ENCODE measurements around the gene SPAG16. TPM values are rescaled to one million over a fixed set of nuclear protein-coding genes. Genes with fewer than 3 reads are reported as not detected.

Gene SPAG16
- total and polyA plus RNA-seq, 2 donors (not counting 1 experiment from before 2014, with no cell fraction given), result 3.4 to 8.6 TPM

DNA sequence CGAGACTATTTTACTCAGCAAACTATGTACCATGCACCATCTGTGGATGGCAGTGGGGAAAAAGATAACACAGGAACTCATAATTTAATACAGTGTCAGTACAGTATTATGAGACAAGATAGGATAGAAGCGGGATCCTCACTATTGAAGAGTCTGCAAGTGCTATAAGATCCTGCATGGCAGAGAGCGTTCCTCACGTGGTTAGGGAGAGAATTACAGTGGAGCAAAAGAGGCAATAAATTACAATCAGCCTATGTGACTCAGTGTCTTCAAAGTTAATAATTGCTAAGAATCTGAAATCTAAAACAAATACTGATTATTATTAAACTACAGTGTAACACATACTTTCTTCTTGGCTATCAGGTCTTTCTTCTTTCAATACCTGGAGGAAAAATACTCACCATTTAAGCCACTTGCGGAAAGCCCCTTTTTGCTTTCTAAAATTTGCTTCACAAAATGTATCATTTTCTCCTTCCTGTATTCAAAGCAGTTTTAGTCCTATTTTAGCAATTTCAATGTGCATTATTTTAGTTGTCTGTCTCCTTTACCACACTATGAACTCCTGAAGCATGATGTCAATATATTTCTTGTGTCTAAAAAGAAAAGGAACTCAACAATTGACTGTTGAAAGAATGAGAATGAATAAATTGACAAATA is 342.9 kb downstream of the SPAG16 start:
- Mint-ChIP-seq H3K4me1 (peaks cover 6% of the 10 kb centered on the region), H3K27me3 (no peaks in the 10 kb centered on the region), H3K4me3 (no peak overlapping the region), H3K27ac (no peak overlapping the region), H3K9me3 (ENCODE audit: insufficient read depth) (peaks cover 6% of the 10 kb centered on the region)
- Histone ChIP-seq H3K27me3 (replicated peaks in 1 of 4; ENCODE audit: control extremely low read depth in 1 of 4, control insufficient read depth in 3 of 4, insufficient read depth in 4 of 4, low read length in 3 of 4) (no peaks in the 10 kb centered on the region), H3K79me2 (ENCODE audit: control insufficient read depth, insufficient read depth, low read length) (no peaks in the 10 kb centered on the region), H3K9me3 (ENCODE audit: control extremely low read depth in 1 of 3, control insufficient read depth in 2 of 3, insufficient read depth in 1 of 3, low read length in 2 of 3) (no peaks in the 10 kb centered on the region), H3K27ac (ENCODE audit: low read length in 2 of 2) (no peak overlapping the region), H3K4me1 (ENCODE audit: control insufficient read depth in 2 of 2, insufficient read depth in 2 of 2, low read length in 2 of 2) (no peaks in the 10 kb centered on the region), H3K36me3 (replicated peaks in 1 of 2; ENCODE audit: control extremely low read depth in 1 of 2, control insufficient read depth in 1 of 2, extremely low read depth in 1 of 2, insufficient read depth in 2 of 2, low read length in 1 of 2) (no peaks in the 10 kb centered on the region), H3K4me3 (ENCODE audit: control extremely low read depth in 1 of 5, extremely low read depth in 1 of 5, insufficient read depth in 1 of 5, low read depth in 2 of 5, low read length in 4 of 5) (no peak overlapping the region), H4K20me1 (ENCODE audit: control insufficient read depth, insufficient read depth, low read length, poor library complexity, severe bottlenecking) (no peaks in the 10 kb centered on the region), H3K4me2 (replicated peaks; ENCODE audit: low read depth, low read length, poor library complexity, severe bottlenecking) (no peak overlapping the region), H2AFZ (ENCODE audit: insufficient read depth, low read depth, low read length, poor library complexity, severe bottlenecking) (no peak overlapping the region), H3K9ac (ENCODE audit: low read length) (no peak overlapping the region)
- POLR2A ChIA-PET, result no interaction called here
- CTCF ChIA-PET, result no interaction called here
- WGBS (ENCODE audit: insufficient coverage), result 83% methylated on average over 2 of the region's 5 CpGs
- ATAC-seq (ENCODE audit: low read depth) (no peak), DNase-seq (no peak)
- TF ChIP-seq, protein P1, sequence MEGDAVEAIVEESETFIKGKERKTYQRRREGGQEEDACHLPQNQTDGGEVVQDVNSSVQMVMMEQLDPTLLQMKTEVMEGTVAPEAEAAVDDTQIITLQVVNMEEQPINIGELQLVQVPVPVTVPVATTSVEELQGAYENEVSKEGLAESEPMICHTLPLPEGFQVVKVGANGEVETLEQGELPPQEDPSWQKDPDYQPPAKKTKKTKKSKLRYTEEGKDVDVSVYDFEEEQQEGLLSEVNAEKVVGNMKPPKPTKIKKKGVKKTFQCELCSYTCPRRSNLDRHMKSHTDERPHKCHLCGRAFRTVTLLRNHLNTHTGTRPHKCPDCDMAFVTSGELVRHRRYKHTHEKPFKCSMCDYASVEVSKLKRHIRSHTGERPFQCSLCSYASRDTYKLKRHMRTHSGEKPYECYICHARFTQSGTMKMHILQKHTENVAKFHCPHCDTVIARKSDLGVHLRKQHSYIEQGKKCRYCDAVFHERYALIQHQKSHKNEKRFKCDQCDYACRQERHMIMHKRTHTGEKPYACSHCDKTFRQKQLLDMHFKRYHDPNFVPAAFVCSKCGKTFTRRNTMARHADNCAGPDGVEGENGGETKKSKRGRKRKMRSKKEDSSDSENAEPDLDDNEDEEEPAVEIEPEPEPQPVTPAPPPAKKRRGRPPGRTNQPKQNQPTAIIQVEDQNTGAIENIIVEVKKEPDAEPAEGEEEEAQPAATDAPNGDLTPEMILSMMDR (IDR thresholded peaks at IDR 0.05), result no peak
- no peak for TF ChIP-seq EZH2 (IDR thresholded peaks at IDR 0.05; ENCODE audit: borderline replicate concordance, insufficient read depth, low read depth, low read length, poor library complexity, severe bottlenecking)
- intact Hi-C loops (cut with micrococcal nuclease), result no loop called here

DNA sequence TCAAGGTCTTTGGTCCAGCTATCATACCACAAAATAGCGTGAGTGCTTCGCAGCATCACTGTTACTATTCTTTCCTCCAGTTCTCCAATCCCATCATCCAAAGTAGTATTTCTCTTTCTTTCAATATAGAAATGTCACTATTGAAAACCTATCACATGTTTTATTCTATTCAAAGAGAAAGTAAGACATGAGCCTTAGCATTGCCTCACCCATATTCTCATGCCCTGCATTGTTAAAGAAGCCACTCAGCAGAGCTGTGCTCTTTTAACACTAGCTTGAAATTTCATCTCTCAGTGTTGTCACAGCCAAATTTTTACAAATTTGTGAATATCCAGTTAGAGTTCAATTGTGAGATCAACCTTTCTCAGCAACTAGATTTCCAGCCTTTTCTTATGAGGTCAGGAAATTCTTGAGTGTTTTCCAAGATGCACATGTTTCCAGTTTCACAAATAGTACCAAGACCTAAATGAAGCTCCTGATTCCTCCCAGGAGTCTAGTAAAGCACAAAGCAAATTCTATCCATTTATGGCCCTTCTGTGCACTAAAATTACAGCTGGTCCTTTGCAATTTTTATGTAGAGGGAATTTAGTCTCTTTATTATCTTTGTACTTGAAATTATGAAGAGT is 343.7 kb downstream of the SPAG16 start:
- H3K27me3 Mint-ChIP-seq, result no peaks in the 10 kb centered on the region
- Histone ChIP-seq H3K4me3 (ENCODE audit: control extremely low read depth in 1 of 5, extremely low read depth in 1 of 5, insufficient read depth in 1 of 5, low read depth in 2 of 5, low read length in 4 of 5) (no peak overlapping the region), H4K20me1 (ENCODE audit: control insufficient read depth, insufficient read depth, low read length, poor library complexity, severe bottlenecking) (no peaks in the 10 kb centered on the region), H3K27ac (ENCODE audit: low read length in 2 of 2) (no peak overlapping the region), H3K27me3 (replicated peaks in 1 of 4; ENCODE audit: control extremely low read depth in 1 of 4, control insufficient read depth in 3 of 4, insufficient read depth in 4 of 4, low read length in 3 of 4) (no peaks in the 10 kb centered on the region), H3K36me3 (replicated peaks in 1 of 2; ENCODE audit: control extremely low read depth in 1 of 2, control insufficient read depth in 1 of 2, extremely low read depth in 1 of 2, insufficient read depth in 2 of 2, low read length in 1 of 2) (no peaks in the 10 kb centered on the region), H3K79me2 (ENCODE audit: control insufficient read depth, insufficient read depth, low read length) (no peaks in the 10 kb centered on the region), H3K4me1 (ENCODE audit: control insufficient read depth in 2 of 2, insufficient read depth in 2 of 2, low read length in 2 of 2) (no peaks in the 10 kb centered on the region), H2AFZ (ENCODE audit: insufficient read depth, low read depth, low read length, poor library complexity, severe bottlenecking) (no peak overlapping the region), H3K9ac (ENCODE audit: low read length) (no peak overlapping the region), H3K4me2 (replicated peaks; ENCODE audit: low read depth, low read length, poor library complexity, severe bottlenecking) (no peak overlapping the region), H3K9me3 (ENCODE audit: control extremely low read depth in 1 of 3, control insufficient read depth in 2 of 3, insufficient read depth in 1 of 3, low read length in 2 of 3) (no peaks in the 10 kb centered on the region)
- H3K4me1 Mint-ChIP-seq, result peaks cover 6% of the 10 kb centered on the region
- peaks cover 12% of the 10 kb centered on the region for H3K9me3 Mint-ChIP-seq (ENCODE audit: insufficient read depth)
- no peak for DNase-seq
- H3K27ac Mint-ChIP-seq, result no peak overlapping the region
- TF ChIP-seq, protein P1 (IDR thresholded peaks at IDR 0.05), result no peak
- TF ChIP-seq EZH2 (IDR thresholded peaks at IDR 0.05; ENCODE audit: borderline replicate concordance, insufficient read depth, low read depth, low read length, poor library complexity, severe bottlenecking), result no peak
- intact Hi-C loops (cut with micrococcal nuclease), result no loop called here
- no CpG with 5 or more reads among the region's 2 CpGs for WGBS (ENCODE audit: insufficient coverage)
- ATAC-seq (ENCODE audit: low read depth), result no peak
- ChIA-PET CTCF (no interaction called here), POLR2A (no interaction called here)
- H3K4me3 Mint-ChIP-seq, result no peak overlapping the region

Data from B cell (primary cell).